HG03060 (cell line): ENCODE data around the gene OSBP2.
"Not testable (repeated sequence)": the region's sequence is repeated elsewhere in the genome, so short reads cannot be mapped to it uniquely, and the experiment has no call there.

Source experiments
- ATAC-seq: cut with Tn5 transposase; IDR thresholded peaks from one replicate; pipeline ENCODE4 v1.9.1; 2021; ENCODE audit warnings: low read depth, moderate number of reproducible peaks; ENCODE audit not compliant: unreplicated experiment

Gene OSBP2

GRCh38 chr22:30754971-30755758 lies 60.5 kb downstream of the OSBP2 start:
- no peak for ATAC-seq

- no peak for ATAC-seq
These were observed 61.1 kb downstream of the OSBP2 start for GRCh38 chr22:30755759-30756124.

DNA sequence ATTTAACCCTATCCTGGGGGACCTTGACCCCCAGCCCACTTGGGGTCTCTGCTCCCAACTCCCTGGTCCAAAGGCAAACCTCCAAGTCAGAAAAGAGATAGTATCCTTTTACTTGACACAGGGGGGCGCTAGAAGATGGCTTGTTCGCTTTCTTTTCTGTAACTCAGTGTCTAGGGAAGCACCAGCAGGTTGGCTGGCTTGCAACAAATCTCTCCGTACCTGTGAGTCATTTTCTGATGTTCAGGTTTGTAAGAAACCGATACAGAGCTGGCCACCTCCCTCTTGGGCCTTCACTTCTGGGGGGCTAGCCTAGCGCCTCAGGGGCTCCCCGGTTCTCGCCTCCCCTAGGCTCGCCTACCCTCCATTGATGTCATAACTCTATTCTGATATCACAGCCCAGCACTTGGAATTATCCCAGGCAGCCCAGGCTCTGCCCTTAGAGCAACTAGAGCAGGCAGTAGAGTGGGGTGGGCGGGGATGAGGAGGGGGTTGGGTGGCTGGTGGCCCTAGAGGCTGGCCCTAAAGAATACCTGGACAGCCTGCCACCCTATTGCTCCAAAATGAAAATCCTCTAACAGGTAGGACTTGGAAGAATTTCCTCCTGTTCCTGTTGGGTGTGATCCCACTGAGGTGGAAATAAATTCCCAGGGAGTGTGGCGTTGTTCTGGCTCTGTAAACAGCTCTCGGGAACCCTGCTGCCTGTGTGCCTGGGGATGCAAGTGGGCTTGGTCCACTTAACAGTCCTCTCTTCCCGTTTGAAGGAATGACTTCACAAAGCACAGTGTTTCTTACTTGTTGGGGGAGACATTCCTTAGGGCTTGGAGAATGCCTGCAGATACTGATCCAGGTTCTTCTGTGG lies 69.4 kb downstream of the OSBP2 start:
- no peak for ATAC-seq

- no peak for ATAC-seq
These were observed 73.0 kb downstream of the OSBP2 start for GRCh38 chr22:30767661-30768060.

- ATAC-seq, result no peak
These were observed 76.0 kb downstream of the OSBP2 start for GRCh38 chr22:30770716-30771115.

- ATAC-seq, result no peak
These were observed 79.2 kb downstream of the OSBP2 start for GRCh38 chr22:30773919-30774318.

DNA sequence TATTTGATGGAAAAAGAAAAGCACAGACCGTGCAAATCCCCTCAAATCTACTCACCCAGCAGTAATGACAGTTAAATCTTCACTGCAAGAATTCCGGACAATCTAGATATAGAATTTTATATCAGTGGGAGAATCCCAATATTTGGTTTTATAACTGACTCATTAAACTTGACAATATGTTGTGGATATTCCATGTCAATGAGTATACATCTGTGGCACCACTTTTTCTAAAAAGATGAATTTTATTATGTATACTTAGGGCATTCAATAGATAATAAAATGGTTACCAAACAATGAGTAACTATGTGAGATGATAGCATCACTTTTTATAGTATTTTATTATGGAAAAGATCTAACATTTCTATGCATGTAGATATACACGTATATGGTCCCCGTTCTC lies 79.9 kb downstream of the OSBP2 start:
- no peak for ATAC-seq

DNA sequence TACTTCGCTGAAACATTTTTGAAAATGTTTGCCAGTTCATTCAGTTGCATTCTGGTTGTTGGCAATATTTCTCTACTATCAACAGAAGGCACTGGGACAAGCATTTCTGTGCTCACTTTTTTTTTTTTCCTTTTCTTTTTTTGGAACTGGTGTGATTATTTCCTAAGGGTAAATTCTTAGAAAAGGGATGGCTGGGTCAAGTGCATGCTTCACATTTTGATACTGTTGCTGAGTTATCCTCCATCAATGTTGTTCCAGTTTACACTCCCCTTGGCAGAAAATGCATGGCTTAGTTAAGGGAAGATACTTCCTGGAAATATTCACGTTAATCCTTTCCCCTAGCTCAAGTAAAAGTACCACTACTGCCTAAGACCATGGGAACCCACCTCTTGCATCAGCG lies 81.8 kb downstream of the OSBP2 start:
- ATAC-seq, result no peak

- not testable (repeated sequence) for ATAC-seq
These were observed 82.5 kb downstream of the OSBP2 start for GRCh38 chr22:30777146-30777545.

- ATAC-seq, result no peak
These were observed 82.9 kb downstream of the OSBP2 start for GRCh38 chr22:30777587-30777986.

- ATAC-seq, result no peak
These were observed 83.6 kb downstream of the OSBP2 start for GRCh38 chr22:30778261-30778660.

DNA sequence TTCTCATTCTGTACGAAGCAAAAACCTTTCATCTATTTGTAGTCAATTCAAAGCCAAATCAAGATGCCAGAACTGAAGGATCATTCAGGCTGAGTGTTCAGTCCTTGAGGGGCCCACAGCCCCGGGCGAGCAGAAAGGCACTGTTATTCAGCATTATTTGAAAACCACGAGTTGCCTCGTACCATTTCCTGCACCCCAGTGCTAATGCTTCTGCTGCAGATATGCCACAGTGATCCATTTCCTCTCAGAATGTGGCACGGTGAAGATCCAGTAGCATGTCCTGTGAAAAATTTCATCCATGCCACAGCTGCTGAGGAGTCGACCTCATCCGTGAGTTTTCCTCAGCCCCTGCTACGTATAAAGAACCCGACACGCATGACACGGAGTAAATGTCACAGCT lies 85.4 kb downstream of the OSBP2 start:
- ATAC-seq, result no peak

- no peak for ATAC-seq
These were observed 86.7 kb downstream of the OSBP2 start for GRCh38 chr22:30781271-30781875.

- no peak for ATAC-seq
These were observed 87.9 kb downstream of the OSBP2 start for GRCh38 chr22:30782613-30783012.

DNA sequence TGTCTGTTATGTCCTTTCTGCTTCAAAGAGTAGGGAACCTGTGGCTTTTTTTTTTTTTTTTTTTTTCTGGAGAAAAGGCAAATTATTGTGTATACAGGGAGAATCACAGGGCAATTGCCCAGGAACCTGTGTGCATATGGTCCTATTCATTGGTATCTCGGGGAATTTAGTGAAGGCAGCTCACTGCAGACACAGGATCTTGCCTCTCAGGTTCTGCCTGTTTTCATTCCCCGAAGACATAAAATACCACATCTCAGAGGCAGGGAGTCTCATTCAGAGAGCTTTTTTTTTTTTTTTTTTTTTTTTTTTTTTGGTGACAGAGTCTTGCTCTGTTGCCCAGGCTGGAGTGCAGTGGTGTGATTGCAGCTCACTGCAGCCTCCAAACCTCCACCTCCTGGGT lies 88.3 kb downstream of the OSBP2 start:
- ATAC-seq, result no peak

GRCh38 chr22:30785527-30785926 lies 90.9 kb downstream of the OSBP2 start:
- no peak for ATAC-seq

- no peak for ATAC-seq
These were observed 95.7 kb downstream of the OSBP2 start for GRCh38 chr22:30790366-30790765.

DNA sequence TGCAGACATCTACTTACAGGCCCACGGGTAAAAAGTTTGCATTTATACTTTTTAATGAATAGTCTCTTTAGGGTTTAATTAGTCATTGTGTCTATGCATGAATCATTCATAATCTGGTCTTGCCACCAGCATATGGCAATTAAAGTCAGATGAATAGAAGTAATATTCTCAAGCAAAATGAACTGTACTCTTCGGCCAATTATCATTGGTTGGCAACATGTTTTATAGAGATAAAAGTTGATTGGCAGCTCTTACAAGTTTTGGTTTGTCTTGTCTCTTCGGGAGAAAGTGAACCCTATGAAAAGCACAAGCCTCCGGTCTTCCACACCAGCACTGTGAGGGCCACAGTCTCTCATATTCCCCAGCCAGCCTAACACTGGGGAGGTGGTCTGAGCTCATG lies 97.8 kb downstream of the OSBP2 start:
- no peak for ATAC-seq

DNA sequence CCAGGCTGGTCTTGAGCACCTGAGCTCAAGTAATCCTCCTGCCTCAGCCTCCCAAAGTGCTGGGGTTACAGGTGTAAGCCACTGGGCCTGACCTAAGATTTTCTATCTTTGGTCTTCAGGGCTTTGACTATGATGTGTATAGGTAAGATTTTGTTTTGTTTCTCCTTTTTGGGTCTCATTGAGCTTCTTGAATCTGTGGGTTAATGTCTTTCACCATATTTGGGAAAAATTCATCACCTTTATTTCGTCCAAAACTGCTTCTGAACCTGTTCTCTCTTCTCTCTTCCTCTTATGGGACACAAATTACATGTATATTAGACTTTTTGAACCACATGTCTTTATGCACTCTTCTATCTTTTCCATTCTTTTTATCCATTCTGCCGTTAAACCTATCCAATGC lies 100.4 kb downstream of the OSBP2 start:
- no peak for ATAC-seq

GRCh38 chr22:30801695-30802094 lies 107.0 kb downstream of the OSBP2 start:
- no peak for ATAC-seq
